IMR-90 (cell line): ENCODE data around the gene HDAC9. TPM values are rescaled to one million over a fixed set of nuclear protein-coding genes. Genes with fewer than 3 reads are reported as not detected.

Source experiments
- ATAC-seq: fragments of 200-7000 bp; cut with Tn5 transposase; 2 replicates; pipeline ENCODE4 v1.9.1; 2020; ENCODE audit warnings: low read depth, mild to moderate bottlenecking, moderate library complexity
- BruUV-seq: library from RNA; stranded (reverse); fragments of 400-500 nt; replicated peaks from 2 replicates; lab custom pipeline; 2021; lab: Mats Ljungman, UMichigan
- CTCF ChIA-PET: fragments of 300-600 bp; formaldehyde crosslinking; extraction: SDS; loops from one replicate; lab custom pipeline; 2021; ENCODE audit warnings: antibody characterized with exemption; lab: Yijun Ruan, JAX
- POLR2A ChIA-PET: fragments of 300-600 bp; sonication (Branson Sonifier 250); formaldehyde crosslinking; loops from one replicate; lab custom pipeline; 2022; ENCODE audit warnings: antibody characterized with exemption; ENCODE audit not compliant: unreplicated experiment; lab: Charles Lee
- DNase-seq: peaks from one replicate; pipeline ENCODE4 v3.0.0; 2013
- H2AFZ ChIP-seq: replicated peaks from 2 replicates; pipeline ENCODE3; 2013; ENCODE audit warnings: low read length, mild to moderate bottlenecking; ENCODE audit not compliant: poor library complexity
- H2AK5ac ChIP-seq: 2 replicates; pipeline ENCODE4 v1.6.1; 2013; ENCODE audit warnings: low read depth, low read length, inconsistent platforms
- H2AK9ac ChIP-seq: replicated peaks from 2 replicates; pipeline ENCODE3; 2013; ENCODE audit warnings: mild to moderate bottlenecking, low read depth, low read length, moderate library complexity; ENCODE audit not compliant: poor library complexity
- H2BK120ac ChIP-seq: 2 replicates; pipeline ENCODE4 v1.6.1; 2013; ENCODE audit warnings: low read depth, low read length, inconsistent platforms
- H2BK15ac ChIP-seq: 3 replicates; pipeline ENCODE4 v1.6.1; 2013; ENCODE audit warnings: low read depth, low read length, inconsistent platforms
- H2BK20ac ChIP-seq: 2 replicates; pipeline ENCODE4 v1.6.1; 2013; ENCODE audit warnings: low read depth, mild to moderate bottlenecking, inconsistent platforms, low read length, moderate library complexity
- H2BK5ac ChIP-seq: 2 replicates; pipeline ENCODE4 v1.6.1; 2013; ENCODE audit warnings: mild to moderate bottlenecking, low read depth, low read length, inconsistent platforms; ENCODE audit not compliant: poor library complexity, severe bottlenecking
- H3K14ac ChIP-seq: replicated peaks from 2 replicates; pipeline ENCODE4 v1.6.1; 2013; ENCODE audit warnings: low read depth, low read length, inconsistent platforms
- H3K18ac ChIP-seq: 2 replicates; pipeline ENCODE4 v1.6.1; 2013; ENCODE audit warnings: low read depth, low read length, control low read depth
- H3K23ac ChIP-seq: 2 replicates; pipeline ENCODE4 v1.6.1; 2013; ENCODE audit warnings: low read depth, low read length, inconsistent platforms
- H3K27ac ChIP-seq: 2 replicates; pipeline ENCODE4 v1.5.1; 2013; ENCODE audit warnings: mild to moderate bottlenecking, control low read depth, low read length; ENCODE audit not compliant: insufficient read depth
- H3K27me3 ChIP-seq: 2 replicates; pipeline ENCODE4 v1.6.1; 2013; ENCODE audit warnings: low read length; ENCODE audit not compliant: control insufficient read depth, insufficient read depth
- H3K36me3 ChIP-seq: 2 replicates; pipeline ENCODE4 v1.6.1; 2013; ENCODE audit warnings: low read length, mixed read lengths; ENCODE audit not compliant: control insufficient read depth, insufficient read depth
- H3K4ac ChIP-seq: 2 replicates; pipeline ENCODE4 v1.6.1; 2013; ENCODE audit warnings: low read depth, low read length, inconsistent platforms
- H3K4me1 ChIP-seq: 2 replicates; pipeline ENCODE4 v1.6.1; 2013; ENCODE audit warnings: low read length, mixed read lengths; ENCODE audit not compliant: control insufficient read depth, insufficient read depth
- H3K4me2 ChIP-seq: 2 replicates; pipeline ENCODE4 v1.6.1; 2013; ENCODE audit warnings: low read depth, mild to moderate bottlenecking, control low read depth, low read length, moderate library complexity
- H3K4me3 ChIP-seq: 2 replicates; pipeline ENCODE4 v1.5.1; 2013; ENCODE audit warnings: low read depth, mild to moderate bottlenecking, control low read depth, low read length, moderate library complexity; ENCODE audit not compliant: insufficient read depth
- H3K56ac ChIP-seq: 2 replicates; pipeline ENCODE4 v1.6.1; 2013; ENCODE audit warnings: low read length, inconsistent platforms; ENCODE audit not compliant: insufficient read depth; ENCODE audit errors: extremely low read depth
- H3K79me1 ChIP-seq, 2 experiments: 2 replicates each; pipeline ENCODE4 v1.6.1; 2013; ENCODE audit warnings: low read length in 2 of 2, inconsistent platforms in 1 of 2, low read depth in 1 of 2
- H3K9ac ChIP-seq: 2 replicates; pipeline ENCODE4 v1.6.1; 2013; ENCODE audit warnings: low read depth, low read length, control low read depth
- H3K9me1 ChIP-seq: 2 replicates; pipeline ENCODE4 v1.6.1; 2013; ENCODE audit warnings: low read length, inconsistent platforms; ENCODE audit not compliant: insufficient read depth
- H3K9me3 ChIP-seq: 2 replicates; pipeline ENCODE4 v1.6.1; 2013; ENCODE audit warnings: low read length; ENCODE audit not compliant: control insufficient read depth, insufficient read depth
- H4K20me1 ChIP-seq: 2 replicates; pipeline ENCODE4 v1.6.1; 2013; ENCODE audit warnings: low read length, inconsistent platforms; ENCODE audit not compliant: insufficient read depth
- H4K5ac ChIP-seq: 2 replicates; pipeline ENCODE4 v1.6.1; 2013; ENCODE audit warnings: mild to moderate bottlenecking, low read depth, low read length, control low read depth
- H4K8ac ChIP-seq, 2 experiments: 2 replicates each; pipeline ENCODE4 v1.6.1; 2013; ENCODE audit warnings: low read depth in 2 of 2, low read length in 2 of 2, control low read depth in 1 of 2, inconsistent platforms in 1 of 2
- H4K91ac ChIP-seq: 2 replicates; pipeline ENCODE4 v1.6.1; 2013; ENCODE audit warnings: low read depth, low read length, inconsistent platforms; ENCODE audit not compliant: insufficient read depth
- CEBPB ChIP-seq: IDR thresholded peaks from 2 replicates; pipeline ENCODE4 v1.6.1; 2012; ENCODE audit warnings: low read depth, low read length, improper control_type of control experiment
- MAFK ChIP-seq: IDR thresholded peaks from 2 replicates; pipeline ENCODE4 v1.6.1; 2012; ENCODE audit warnings: low read depth, low read length, improper control_type of control experiment
- RAD21 ChIP-seq: IDR thresholded peaks from 2 replicates; pipeline ENCODE4 v1.6.1; 2012; ENCODE audit warnings: low read length, improper control_type of control experiment
- SMC3 ChIP-seq: fragments of 150-350 bp; IDR thresholded peaks from 2 replicates; pipeline ENCODE4 v1.6.1; 2016; ENCODE audit warnings: low read depth, mild to moderate bottlenecking, antibody characterized with exemption, low read length, moderate library complexity
- WGBS, 2 experiments: methylation state at CpG; one replicate each; pipeline versions ENCODE4 v1.1.5 to v1.1.7; 2013; ENCODE audit warnings: missing lambda C conversion rate in 2 of 2; ENCODE audit not compliant: insufficient read length in 1 of 2; ENCODE audit errors: extremely low coverage in 2 of 2; 5-methylcytosine and 5-hydroxymethylcytosine counted together
- dilution Hi-C: fragments of 300-500 bp; cut with HindIII; formaldehyde crosslinking; loops from one replicate; pipeline ENCODE4 v1.14.3; 2018; ENCODE audit warnings: low sequenced_read_pairs; ENCODE audit not compliant: unreplicated experiment
- in situ Hi-C: fragments of 300-500 bp; cut with MboI; formaldehyde crosslinking; loops from 3 replicates; pipeline ENCODE4 v1.14.3; 2019; ENCODE audit warnings: low sequenced_read_pairs, inconsistent platforms, mixed read lengths
- intact Hi-C: fragments of 100-400 bp; cut with micrococcal nuclease; formaldehyde crosslinking; loops from 2 replicates; pipeline ENCODE4 v1.10.0; 2022
- polyA plus RNA-seq, 3 experiments: library from polyadenylated mRNA; depleted of rRNA; stranded (reverse); fragments of >200 nt; gene quantifications; 2 replicates each; pipeline ENCODE4 v1.2.3, GENCODE V29; 2012; ENCODE audit warnings: low replicate concordance in 1 of 3
- total RNA-seq: library from RNA; depleted of rRNA; stranded (reverse); fragments of >200 nt; gene quantifications from 2 replicates; pipeline ENCODE4 v1.2.3, GENCODE V29; 2012
- TF ChIP-seq, protein P1 (sequence below): conservative IDR thresholded peaks from 2 replicates; pipeline ENCODE4 v1.5.1; 2012; ENCODE audit warnings: mild to moderate bottlenecking, low read depth, low read length, improper control_type of control experiment
- TF ChIP-seq, protein P2 (sequence below): fragments of 150-350 bp; IDR thresholded peaks from 2 replicates; pipeline ENCODE4 v1.6.1; 2017; ENCODE audit warnings: mild to moderate bottlenecking, antibody characterized with exemption, low read length, low read depth

Gene HDAC9
- total and polyA plus RNA-seq, 2 of the 4 experiments (the other 2 are of a cell fraction): 4.3 to 24.7 TPM

DNA sequence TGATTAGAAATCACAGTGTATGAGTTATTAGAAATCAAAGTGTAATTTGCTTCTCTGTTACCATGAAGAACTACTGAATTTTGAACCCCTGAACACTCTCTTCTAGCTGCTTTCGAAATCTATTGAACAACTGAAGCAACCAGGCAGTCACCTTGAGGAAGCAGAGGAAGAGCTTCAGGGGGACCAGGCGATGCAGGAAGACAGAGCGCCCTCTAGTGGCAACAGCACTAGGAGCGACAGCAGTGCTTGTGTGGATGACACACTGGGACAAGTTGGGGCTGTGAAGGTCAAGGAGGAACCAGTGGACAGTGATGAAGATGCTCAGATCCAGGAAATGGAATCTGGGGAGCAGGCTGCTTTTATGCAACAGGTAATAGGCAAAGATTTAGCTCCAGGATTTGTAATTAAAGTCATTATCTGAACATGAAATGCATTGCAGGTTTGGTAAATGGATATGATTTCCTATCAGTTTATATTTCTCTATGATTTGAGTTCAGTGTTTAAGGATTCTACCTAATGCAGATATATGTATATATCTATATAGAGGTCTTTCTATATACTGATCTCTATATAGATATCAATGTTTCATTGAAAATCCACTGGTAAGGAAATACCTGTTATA is 170.7 kb downstream of the HDAC9 start:
- no peak overlapping the region for H2BK15ac ChIP-seq
- no peaks in the 10 kb centered on the region for H3K36me3 ChIP-seq
- H3K4ac ChIP-seq: no peak overlapping the region
- no peak overlapping the region; the same call in 1 of the 2 replicates for H2BK120ac ChIP-seq
- no peaks in the 10 kb centered on the region for H4K20me1 ChIP-seq
- no peak overlapping the region for H2AK9ac ChIP-seq
- H3K4me3 ChIP-seq: no peak overlapping the region
- in situ Hi-C loops: loop anchor here (10.0 kb wide), 1 partner anchor 311 kb away; no protein-coding TSS in a partner anchor
- intact Hi-C loops: loop anchor here (1.0 to 5.0 kb wide), 3 partner anchors 76 to 441 kb away; no protein-coding TSS in a partner anchor
- H2BK5ac ChIP-seq: no peak overlapping the region
- CTCF ChIA-PET: interaction anchor here (0.5 to 1.3 kb wide), 12 partner anchors 9 to 974 kb away, joined by 3 to 21 read pairs (median 4); no protein-coding TSS in a partner anchor
- no peak overlapping the region for H4K91ac ChIP-seq
- H3K9me1 ChIP-seq: no peaks in the 10 kb centered on the region
- no peaks in the 10 kb centered on the region for H3K9me3 ChIP-seq
- H4K5ac ChIP-seq: no peak overlapping the region
- no peak overlapping the region for H3K27ac ChIP-seq
- no peaks in the 10 kb centered on the region for H3K4me1 ChIP-seq
- DNase-seq: peak; percentile 74
- WGBS, 2 experiments: 0% methylated on average over 2 of the region's 4 CpGs; no CpG with 5 or more reads in 1 of the 2 experiments
- H3K18ac ChIP-seq: no peak overlapping the region
- POLR2A ChIA-PET: no interaction called here
- H4K8ac ChIP-seq: no peak overlapping the region; a peak in 1 of 4 replicates
- no peak overlapping the region for H3K23ac ChIP-seq
- no TSS peak for BruUV-seq
- H3K56ac ChIP-seq: no peak overlapping the region
- no peak overlapping the region for H3K4me2 ChIP-seq
- H2AK5ac ChIP-seq: no peak overlapping the region
- H3K14ac ChIP-seq: no peak overlapping the region
- no peak overlapping the region for H3K9ac ChIP-seq
- ATAC-seq: peak; percentile 84
- dilution Hi-C loops: no loop called here
- H2AFZ ChIP-seq: no peak overlapping the region
- TF ChIP-seq, protein P1, sequence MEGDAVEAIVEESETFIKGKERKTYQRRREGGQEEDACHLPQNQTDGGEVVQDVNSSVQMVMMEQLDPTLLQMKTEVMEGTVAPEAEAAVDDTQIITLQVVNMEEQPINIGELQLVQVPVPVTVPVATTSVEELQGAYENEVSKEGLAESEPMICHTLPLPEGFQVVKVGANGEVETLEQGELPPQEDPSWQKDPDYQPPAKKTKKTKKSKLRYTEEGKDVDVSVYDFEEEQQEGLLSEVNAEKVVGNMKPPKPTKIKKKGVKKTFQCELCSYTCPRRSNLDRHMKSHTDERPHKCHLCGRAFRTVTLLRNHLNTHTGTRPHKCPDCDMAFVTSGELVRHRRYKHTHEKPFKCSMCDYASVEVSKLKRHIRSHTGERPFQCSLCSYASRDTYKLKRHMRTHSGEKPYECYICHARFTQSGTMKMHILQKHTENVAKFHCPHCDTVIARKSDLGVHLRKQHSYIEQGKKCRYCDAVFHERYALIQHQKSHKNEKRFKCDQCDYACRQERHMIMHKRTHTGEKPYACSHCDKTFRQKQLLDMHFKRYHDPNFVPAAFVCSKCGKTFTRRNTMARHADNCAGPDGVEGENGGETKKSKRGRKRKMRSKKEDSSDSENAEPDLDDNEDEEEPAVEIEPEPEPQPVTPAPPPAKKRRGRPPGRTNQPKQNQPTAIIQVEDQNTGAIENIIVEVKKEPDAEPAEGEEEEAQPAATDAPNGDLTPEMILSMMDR: peak; percentile 81
- TF ChIP-seq RAD21 (peak; percentile 67), SMC3 (peak; percentile 68), CEBPB (peak; percentile 55), MAFK (no peak)
- TF ChIP-seq, protein P2, sequence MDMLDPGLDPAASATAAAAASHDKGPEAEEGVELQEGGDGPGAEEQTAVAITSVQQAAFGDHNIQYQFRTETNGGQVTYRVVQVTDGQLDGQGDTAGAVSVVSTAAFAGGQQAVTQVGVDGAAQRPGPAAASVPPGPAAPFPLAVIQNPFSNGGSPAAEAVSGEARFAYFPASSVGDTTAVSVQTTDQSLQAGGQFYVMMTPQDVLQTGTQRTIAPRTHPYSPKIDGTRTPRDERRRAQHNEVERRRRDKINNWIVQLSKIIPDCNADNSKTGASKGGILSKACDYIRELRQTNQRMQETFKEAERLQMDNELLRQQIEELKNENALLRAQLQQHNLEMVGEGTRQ: no peak
- H3K27me3 ChIP-seq: no peaks in the 10 kb centered on the region
- H3K79me1 ChIP-seq: no peaks in the 10 kb centered on the region
- H2BK20ac ChIP-seq: no peak overlapping the region; the same call in 1 of the 2 replicates
